Right ventricle myocardium inferior (tissue), 1 donor: ENCODE measurements around the gene MGME1. TPM values are rescaled to one million over a fixed set of nuclear protein-coding genes. Genes with fewer than 3 reads are reported as not detected.

ENCODE experiments used
- ATAC-seq: fragments of 200-7000 bp; cut with Tn5 transposase; one replicate; pipeline ENCODE4 v1.9.1; 2020; ENCODE audit warnings: mild to moderate bottlenecking, moderate library complexity
- DNase-seq: peaks from one replicate; pipeline ENCODE4 v3.0.0; 2021; ENCODE audit errors: missing footprints
- intact Hi-C: fragments of 100-400 bp; cut with DNase I; formaldehyde crosslinking; loops from one replicate; pipeline ENCODE4 v1.11.0; 2022
- long read RNA-seq: library from polyadenylated mRNA; unstranded; transcript quantifications from one replicate; pipeline ENCODE4 v2.0.0, GENCODE V29; 2021
- total RNA-seq: library from RNA; stranded (reverse); fragmentation: NEBNext Ultra II Directional; extraction: Animal tissue kit (Norgen Biotek cat#: 25700); gene quantifications from one replicate; pipeline ENCODE4 v1.2.1, GENCODE V29; 2021
- donor health status: DM: no; HTN: yes; CAD: no; lungs with severe emphysema.

Gene MGME1
- 13.0 TPM for total RNA-seq
- long read RNA-seq, partial matches to known transcripts: 1 of 9 reads
- long read RNA-seq, other reads (novel, unspliced or antisense): 6 of 9 reads

DNA sequence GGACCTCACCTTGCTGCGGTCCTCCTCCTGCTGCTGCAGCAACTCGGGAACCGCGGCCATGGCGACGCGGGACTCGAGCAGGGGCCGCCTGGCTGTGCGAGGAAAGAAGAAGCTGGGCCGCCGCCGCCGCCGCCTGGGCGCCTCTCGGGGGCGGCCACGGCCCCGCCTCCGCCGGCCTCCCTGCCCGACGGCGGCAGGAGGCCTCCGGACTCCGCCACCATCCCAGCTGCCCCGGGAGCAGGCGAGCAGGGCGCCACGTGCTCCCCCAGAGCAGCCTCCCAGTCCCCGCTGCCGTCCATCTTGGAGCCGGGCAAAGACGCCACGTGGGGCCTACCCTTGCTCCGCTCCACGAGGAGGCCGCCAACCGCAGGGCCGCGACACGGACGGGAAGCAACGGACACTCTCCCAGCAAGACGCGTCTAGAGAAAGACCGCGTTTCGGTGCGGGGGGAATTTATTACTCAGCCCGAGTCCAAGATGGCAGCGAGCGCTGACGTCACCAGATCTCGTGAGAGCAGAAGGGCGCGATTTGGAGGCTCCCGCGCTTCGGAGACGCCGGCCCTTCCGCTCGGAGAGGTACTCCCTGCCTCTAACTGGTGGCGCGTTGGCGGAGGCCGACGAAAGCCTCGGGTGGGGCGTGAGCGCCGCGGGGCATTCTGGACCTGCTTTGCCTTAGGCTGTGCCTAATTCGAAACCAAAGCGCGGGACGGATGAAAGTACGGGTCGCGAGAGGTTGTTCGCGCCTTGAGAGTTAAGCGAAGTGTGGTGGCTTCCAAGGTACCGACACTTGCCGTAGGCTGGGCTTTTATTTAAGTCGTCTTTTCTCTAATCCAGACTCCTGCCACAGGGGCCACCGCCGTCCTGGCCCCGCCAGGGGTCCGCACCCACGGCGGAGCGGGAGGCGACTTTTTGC is at the start of gene MGME1, which contains the start of gene SNX5:
TSS of gene MGME1 (plus strand) at position 653 of the 912 bp plus-strand sequence. CDS start 842 bp downstream, outside the sequence.
TSS of gene SNX5 (minus strand) at position 429 of the 912 bp plus-strand sequence. CDS start at position 60, 369 bp downstream.
- peak; percentile 98 for ATAC-seq
- intact Hi-C loops: no loop called here

GRCh38 chr20:17919149-17919548 is 49.7 kb upstream of the MGME1 start:
- intact Hi-C loops: no loop called here
- DNase-seq: no peak
- no peak for ATAC-seq

More for the DNA sequence above, at the start of gene MGME1, which contains the start of gene SNX5:
- peak; percentile 100 for DNase-seq

- no peak for DNase-seq
- ATAC-seq: no peak
- intact Hi-C loops: no loop called here
Measured at GRCh38 chr20:17921774-17922173, 47.0 kb upstream of the MGME1 start.

- no peak for DNase-seq
- intact Hi-C loops: no loop called here
- peak; percentile 33 for ATAC-seq
Measured at GRCh38 chr20:17925141-17925939, 43.5 kb upstream of the MGME1 start.

- intact Hi-C loops: no loop called here
- DNase-seq (no peak), ATAC-seq (no peak)
Measured at GRCh38 chr20:17925940-17926300, 42.9 kb upstream of the MGME1 start.

DNA sequence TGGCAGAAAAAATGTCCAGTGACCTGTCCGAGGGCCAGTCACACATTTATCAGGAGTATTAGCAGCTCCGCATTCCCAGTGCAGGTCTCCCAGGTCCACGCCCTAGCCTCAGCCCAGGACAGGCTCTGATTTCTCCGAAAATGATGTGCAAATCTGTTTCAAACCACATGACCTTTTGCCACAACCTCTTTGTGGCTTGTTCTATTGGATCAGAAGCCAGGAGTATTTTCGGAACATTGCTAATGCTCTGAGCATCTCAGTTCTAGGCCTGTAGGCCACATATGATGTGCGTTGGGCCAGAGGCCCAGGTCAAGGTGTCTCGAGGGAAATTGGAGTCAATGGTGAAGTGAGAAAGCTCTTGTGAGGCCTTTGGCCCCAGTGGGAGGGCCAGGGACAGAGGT is 40.6 kb upstream of the MGME1 start:
- intact Hi-C loops: no loop called here
- DNase-seq (no peak), ATAC-seq (peak; percentile 69)

DNA sequence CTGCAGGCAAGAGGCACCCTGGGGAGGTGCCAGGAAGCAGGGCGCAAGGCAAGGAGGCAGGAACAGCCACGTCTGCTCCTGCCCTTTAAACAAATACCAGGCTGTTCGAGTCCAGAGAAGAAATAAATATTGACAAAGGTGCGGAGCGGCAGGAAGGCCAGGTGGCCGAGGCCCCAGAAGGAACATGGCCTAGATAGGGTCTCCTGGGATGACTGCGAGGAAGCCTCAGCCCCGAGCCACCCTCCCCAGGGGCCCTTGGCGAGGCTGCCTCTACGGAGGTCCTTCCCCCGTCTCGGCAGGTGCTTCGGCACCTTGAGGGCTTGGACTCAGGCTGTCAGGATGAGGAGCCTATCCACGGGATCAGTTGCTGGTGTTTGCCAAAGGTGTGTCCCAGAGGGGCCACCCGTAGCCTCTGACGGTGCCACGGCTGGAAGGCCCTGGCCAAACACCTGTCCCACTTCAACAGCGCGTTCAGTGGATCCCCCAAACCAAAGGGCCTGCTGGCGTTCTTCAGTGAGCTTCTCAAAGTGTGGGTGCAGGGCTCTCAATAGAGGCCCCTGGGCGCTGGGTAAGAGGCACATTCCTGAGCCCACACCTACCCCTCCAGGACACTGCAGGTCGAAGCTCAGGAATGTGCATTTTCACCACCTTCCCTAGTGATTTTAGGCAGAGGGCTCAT is 40.0 kb upstream of the MGME1 start:
- DNase-seq (no peak), ATAC-seq (no peak)

DNA sequence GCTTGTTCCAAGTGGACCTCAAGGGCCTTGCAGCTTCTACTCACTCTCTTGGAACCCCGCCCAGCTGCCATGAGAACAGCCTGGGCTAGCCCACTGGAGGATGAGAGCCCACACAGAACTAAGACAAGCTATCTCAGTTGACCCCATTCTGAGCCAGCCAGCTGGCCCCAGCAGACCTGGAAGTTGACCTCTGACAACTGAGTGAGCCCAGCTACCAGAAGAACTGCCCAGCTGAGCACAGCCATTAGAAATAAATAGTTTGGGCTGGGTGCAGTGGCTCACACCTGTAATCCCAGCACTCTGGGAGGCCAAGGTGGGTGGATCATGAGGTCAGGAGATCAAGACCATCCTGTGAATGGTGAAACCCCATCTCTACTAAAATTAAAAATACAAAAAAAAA is 37.3 kb upstream of the MGME1 start:
- intact Hi-C loops: no loop called here
- DNase-seq: no peak
- no peak for ATAC-seq

More for the DNA sequence above, 40.0 kb upstream of the MGME1 start:
- intact Hi-C loops: no loop called here

GRCh38 chr20:17932396-17932795 is 36.4 kb upstream of the MGME1 start:
- ATAC-seq: no peak
- intact Hi-C loops: no loop called here
- DNase-seq: no peak

DNA sequence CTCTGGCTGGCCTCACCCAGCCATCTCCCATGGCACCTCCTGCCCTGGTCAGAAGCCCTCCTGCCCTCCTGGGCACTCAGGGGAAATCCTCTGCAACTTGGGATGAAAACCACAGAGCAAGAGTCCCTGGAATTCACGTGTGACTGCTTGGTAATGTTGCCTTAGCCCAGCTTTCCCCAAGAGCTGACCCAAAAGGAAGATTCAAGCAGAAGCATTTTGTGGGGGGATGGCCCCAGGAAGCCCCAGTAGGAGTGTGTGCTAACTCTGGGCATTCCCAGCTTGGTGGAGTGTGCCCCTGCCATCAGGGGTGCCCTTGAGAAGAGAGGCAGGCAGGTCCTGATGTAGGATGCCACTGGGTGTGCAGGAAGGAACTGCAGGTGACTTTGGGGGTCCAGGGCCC is 35.7 kb upstream of the MGME1 start:
- ATAC-seq: no peak
- intact Hi-C loops: no loop called here
- DNase-seq: no peak

GRCh38 chr20:17933711-17934110 is 35.1 kb upstream of the MGME1 start:
- DNase-seq (peak; percentile 66), ATAC-seq (no peak)
- intact Hi-C loops: no loop called here

DNA sequence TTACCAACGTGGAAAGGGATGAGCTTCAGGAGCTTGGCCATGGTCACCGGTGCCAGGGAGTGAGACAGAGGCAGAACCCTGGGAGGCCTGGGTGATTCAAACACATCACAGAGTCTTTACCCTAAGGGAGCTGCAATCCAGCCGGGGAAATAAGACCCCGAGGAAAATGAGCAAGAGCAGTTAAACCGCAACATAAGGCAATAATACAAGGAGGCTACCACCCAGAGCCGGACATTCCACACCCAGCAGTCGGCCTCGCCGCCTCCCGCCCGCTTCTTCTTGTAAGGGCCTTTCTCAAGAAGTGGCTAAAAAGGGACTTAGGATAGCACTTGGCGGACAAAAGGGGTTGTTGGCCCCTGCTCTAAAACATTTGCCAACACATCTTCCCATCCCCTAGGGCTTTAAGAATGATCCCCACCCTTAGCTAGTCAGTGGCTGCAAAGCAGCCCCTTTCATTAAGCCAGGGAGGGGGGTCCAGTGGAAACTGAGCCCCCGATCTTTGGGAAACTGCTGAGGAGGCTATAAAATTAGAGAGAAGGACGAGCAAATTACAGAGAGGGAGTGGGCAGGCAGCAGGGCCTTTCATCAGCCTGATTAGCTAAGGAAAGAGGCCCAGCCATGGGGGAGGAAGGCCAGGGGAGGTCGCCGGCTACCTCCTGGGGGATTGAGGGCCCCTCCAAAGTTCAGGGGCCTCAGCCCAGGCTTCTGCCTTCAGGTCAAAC is 34.5 kb upstream of the MGME1 start:
- intact Hi-C loops: no loop called here
- no peak for ATAC-seq
- DNase-seq: no peak

DNA sequence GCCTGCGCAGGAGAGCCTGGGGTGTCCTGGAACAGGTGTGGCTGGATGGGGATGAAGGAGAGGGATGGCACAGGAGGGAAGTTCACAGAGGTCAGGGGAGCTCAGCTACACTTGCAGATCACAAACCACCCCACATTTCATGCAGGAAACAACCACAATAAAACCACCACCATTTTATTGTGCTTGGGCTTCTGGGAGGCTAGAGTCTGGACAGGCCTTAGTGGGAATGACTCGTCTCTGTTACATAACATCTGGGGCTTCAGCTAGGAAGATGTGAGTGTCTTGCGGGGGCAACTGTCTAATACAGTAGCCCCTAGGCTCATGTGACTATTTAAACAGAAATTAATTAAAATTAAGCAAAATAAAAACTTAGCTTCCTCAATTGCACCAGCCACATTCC is 33.6 kb upstream of the MGME1 start:
- intact Hi-C loops: loop anchor here (5.0 kb wide), 1 partner anchor 253 kb away; the partner anchor contains the start of gene RRBP1
- DNase-seq (no peak), ATAC-seq (no peak)

GRCh38 chr20:17935761-17936160 is 33.1 kb upstream of the MGME1 start:
- intact Hi-C loops: loop anchor here (5.0 kb wide), 1 partner anchor 253 kb away; the partner anchor contains the start of gene RRBP1
- DNase-seq: no peak
- ATAC-seq: no peak

GRCh38 chr20:17936286-17936760 is 32.5 kb upstream of the MGME1 start:
- ATAC-seq: no peak
- DNase-seq: no peak
- intact Hi-C loops: loop anchor here (5.0 kb wide), 1 partner anchor 254 kb away; the partner anchor contains the start of gene RRBP1

GRCh38 chr20:17936761-17937732 is 31.8 kb upstream of the MGME1 start:
- DNase-seq (peak; percentile 82), ATAC-seq (peak; percentile 77)
- intact Hi-C loops: loop anchor here (5.0 kb wide), 1 partner anchor 255 kb away; the partner anchor contains the start of gene RRBP1
